HG02571 (cell line): ENCODE measurements around the gene MPND.

Experiments used
- ATAC-seq: cut with Tn5 transposase; IDR thresholded peaks from one replicate; pipeline ENCODE4 v1.9.1; 2021; ENCODE audit warnings: mild to moderate bottlenecking, moderate library complexity; ENCODE audit not compliant: unreplicated experiment

The MPND gene

GRCh38 chr19:4343370-4344307, at the start of gene MPND:
MPND (plus strand) TSS chr19:4343562; CDS start chr19:4343594, 32 bp downstream.
- ATAC-seq = peak; percentile 50

GRCh38 chr19:4294389-4294788, 49.0 kb upstream of the MPND start:
- ATAC-seq = no peak

GRCh38 chr19:4295972-4296771, 47.2 kb upstream of the MPND start:
- ATAC-seq = no peak

GRCh38 chr19:4297901-4298809, 45.2 kb upstream of the MPND start:
- no peak for ATAC-seq

GRCh38 chr19:4298810-4299550, 44.4 kb upstream of the MPND start:
- ATAC-seq = no peak

- no peak for ATAC-seq
Observed at GRCh38 chr19:4300589-4300988, 42.8 kb upstream of the MPND start.

GRCh38 chr19:4301590-4302242, 41.6 kb upstream of the MPND start:
- no peak for ATAC-seq

GRCh38 chr19:4302243-4302640, 41.1 kb upstream of the MPND start, which contains the start of gene TMIGD2:
TMIGD2 (minus strand) TSS chr19:4302389; CDS start chr19:4302385, 4 bp downstream.
- no peak for ATAC-seq

GRCh38 chr19:4303819-4304537, 39.4 kb upstream of the MPND start:
- no peak for ATAC-seq

GRCh38 chr19:4304538-4305256, 38.7 kb upstream of the MPND start, which contains the start of gene FSD1:
FSD1 (plus strand) TSS chr19:4304598; CDS start chr19:4304747, 149 bp downstream.
- no peak for ATAC-seq

GRCh38 chr19:4305257-4305612, 38.1 kb upstream of the MPND start:
- ATAC-seq = no peak

- no peak for ATAC-seq
Observed at GRCh38 chr19:4305659-4306058, 37.7 kb upstream of the MPND start.

- ATAC-seq = no peak
Observed at GRCh38 chr19:4310247-4311121, 32.9 kb upstream of the MPND start.

- ATAC-seq = no peak
Observed at GRCh38 chr19:4313847-4314490, 29.4 kb upstream of the MPND start.

- no peak for ATAC-seq
Observed at GRCh38 chr19:4316956-4317355, 26.4 kb upstream of the MPND start.

GRCh38 chr19:4318460-4318859, 24.9 kb upstream of the MPND start:
- ATAC-seq = no peak
